Stimulated activated CD4-positive, alpha-beta T cell treated with anti-CD3 and anti-CD28 coated beads, Interleukin-2, amount 100 ng/mL, for 48 hours (primary cell): Measurements from ENCODE around the gene CDK5R1.

ENCODE experiments used
- DNase-seq, 2 donors: peaks; one replicate each; pipeline ENCODE4 v3.0.0-alpha.2; 2020

The CDK5R1 gene

GRCh38 chr17:32475258-32475657 is 11.5 kb upstream of the CDK5R1 start:
- no peak for DNase-seq

GRCh38 chr17:32477220-32477619 is 9.6 kb upstream of the CDK5R1 start:
- no peak for DNase-seq

- DNase-seq: no peak
Measured at GRCh38 chr17:32479074-32479617, 7.6 kb upstream of the CDK5R1 start.

- no peak for DNase-seq
Measured at GRCh38 chr17:32481193-32481592, 5.6 kb upstream of the CDK5R1 start.

GRCh38 chr17:32482568-32483320 is 4.0 kb upstream of the CDK5R1 start:
- no peak for DNase-seq

- no peak for DNase-seq
Measured at GRCh38 chr17:32483451-32484019, 3.3 kb upstream of the CDK5R1 start.

GRCh38 chr17:32484041-32484461 is 2.7 kb upstream of the CDK5R1 start:
- no peak for DNase-seq

- no peak for DNase-seq
Measured at GRCh38 chr17:32484628-32485027, 2.2 kb upstream of the CDK5R1 start.

- no peak for DNase-seq
Measured at GRCh38 chr17:32485261-32486110, 1.3 kb upstream of the CDK5R1 start.

GRCh38 chr17:32486111-32486700 is 587 bp upstream of the CDK5R1 start:
- DNase-seq: peak; percentile 56 to 64

GRCh38 chr17:32487473-32488176 is 832 bp downstream of the CDK5R1 start:
- DNase-seq: peak in 1 of 2 donors; percentile 24

- no peak for DNase-seq
Measured at GRCh38 chr17:32488177-32488542, 1.4 kb downstream of the CDK5R1 start.

GRCh38 chr17:32488604-32489180 is 1.9 kb downstream of the CDK5R1 start:
- DNase-seq: no peak

- no peak for DNase-seq
Measured at GRCh38 chr17:32489320-32490100, 2.7 kb downstream of the CDK5R1 start.

- no peak for DNase-seq
Measured at GRCh38 chr17:32490101-32490482, 3.3 kb downstream of the CDK5R1 start.

GRCh38 chr17:32491371-32492263 is 4.8 kb downstream of the CDK5R1 start:
- no peak for DNase-seq

- DNase-seq: no peak
Measured at GRCh38 chr17:32492264-32492589, 5.4 kb downstream of the CDK5R1 start.

GRCh38 chr17:32492648-32493289 is 6.0 kb downstream of the CDK5R1 start:
- DNase-seq: no peak

GRCh38 chr17:32493571-32493970 is 6.8 kb downstream of the CDK5R1 start:
- DNase-seq: no peak

- DNase-seq: no peak
Measured at GRCh38 chr17:32493976-32494513, 7.3 kb downstream of the CDK5R1 start.
